AML-193 (cell line): Measurements from ENCODE around the gene OBSCN.

Source experiments
- DNase-seq, 2 experiments: peaks; one replicate each; lab custom pipeline; 2025; lab: John Stamatoyannopoulos, UW

OBSCN gene

DNA sequence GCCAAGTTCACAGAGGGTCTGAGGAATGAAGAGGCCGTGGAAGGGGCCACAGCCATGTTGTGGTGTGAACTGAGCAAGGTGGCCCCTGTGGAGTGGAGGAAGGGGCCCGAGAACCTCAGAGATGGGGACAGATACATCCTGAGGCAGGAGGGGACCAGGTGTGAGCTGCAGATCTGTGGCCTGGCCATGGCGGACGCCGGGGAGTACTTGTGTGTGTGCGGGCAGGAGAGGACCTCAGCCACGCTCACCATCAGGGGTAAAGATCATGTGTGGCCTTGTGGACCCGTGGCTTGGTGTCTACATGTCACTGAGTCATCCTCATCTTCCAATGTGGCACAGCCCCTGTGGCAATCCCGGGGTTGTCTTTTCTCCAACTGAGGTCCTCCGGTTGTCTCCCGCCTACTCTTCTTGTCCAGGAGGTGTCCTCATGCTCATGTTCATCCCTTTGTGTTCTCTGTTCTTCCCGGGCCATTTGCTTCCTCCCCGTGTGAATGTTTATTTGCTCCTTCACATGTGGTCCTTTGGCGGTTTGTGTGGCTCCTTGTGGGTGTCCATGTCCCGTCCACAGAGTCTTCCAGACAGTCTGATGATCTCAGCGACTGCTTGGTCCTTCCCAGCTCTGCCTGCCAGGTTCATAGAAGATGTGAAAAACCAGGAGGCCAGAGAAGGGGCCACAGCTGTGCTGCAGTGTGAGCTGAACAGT, 84.2 kb downstream of the OBSCN start:
- DNase-seq = no peak

DNA sequence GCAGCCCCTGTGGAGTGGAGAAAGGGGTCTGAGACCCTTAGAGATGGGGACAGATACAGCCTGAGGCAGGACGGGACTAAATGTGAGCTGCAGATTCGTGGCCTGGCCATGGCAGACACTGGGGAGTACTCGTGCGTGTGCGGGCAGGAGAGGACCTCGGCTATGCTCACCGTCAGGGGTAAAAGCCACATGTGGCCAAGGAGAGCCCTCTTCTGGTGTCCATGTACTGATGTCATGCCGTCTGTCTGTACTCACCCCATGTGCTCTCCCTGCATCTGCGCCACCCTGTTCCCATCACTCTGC, 84.7 kb downstream of the OBSCN start:
- DNase-seq = no peak

DNA sequence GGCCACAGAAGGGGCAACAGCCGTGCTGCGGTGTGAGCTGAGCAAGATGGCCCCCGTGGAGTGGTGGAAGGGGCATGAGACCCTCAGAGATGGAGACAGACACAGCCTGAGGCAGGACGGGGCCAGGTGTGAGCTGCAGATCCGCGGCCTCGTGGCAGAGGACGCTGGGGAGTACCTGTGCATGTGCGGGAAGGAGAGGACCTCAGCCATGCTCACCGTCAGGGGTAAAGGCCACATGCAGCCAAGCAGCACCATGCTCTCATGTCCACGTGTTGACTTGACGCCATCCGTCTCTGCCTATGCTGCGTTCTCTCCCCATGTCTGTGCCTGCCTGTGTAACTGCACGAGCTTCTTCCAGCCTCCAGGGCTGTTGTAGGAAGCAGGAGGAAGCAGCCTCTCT, 85.5 kb downstream of the OBSCN start:
- DNase-seq = no peak

DNA sequence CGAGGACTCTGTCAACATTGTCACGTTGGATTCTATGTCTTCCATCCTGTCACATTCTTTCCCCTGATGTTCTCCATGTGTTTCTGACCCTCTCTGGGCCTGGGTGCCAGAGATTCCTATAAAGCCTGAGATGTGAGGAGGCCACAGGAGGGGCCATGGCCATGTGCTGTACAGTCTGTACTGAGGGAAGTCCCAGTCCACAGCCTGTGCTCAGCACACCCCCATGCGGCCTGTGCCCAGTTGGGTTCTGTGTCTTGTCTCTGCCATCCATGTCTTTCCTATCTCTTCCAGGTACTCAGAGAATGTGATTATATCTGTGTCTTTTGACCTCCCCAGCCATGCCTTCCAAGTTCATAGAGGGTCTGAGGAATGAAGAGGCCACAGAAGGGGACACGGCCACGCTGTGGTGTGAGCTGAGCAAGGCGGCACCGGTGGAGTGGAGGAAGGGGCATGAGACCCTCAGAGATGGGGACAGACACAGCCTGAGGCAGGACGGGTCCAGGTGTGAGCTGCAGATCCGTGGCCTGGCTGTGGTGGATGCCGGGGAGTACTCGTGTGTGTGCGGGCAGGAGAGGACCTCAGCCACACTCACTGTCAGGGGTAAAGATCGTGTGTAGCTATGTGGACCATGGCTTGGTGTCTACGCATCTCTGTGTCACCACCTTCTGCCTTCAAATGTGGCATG, 86.1 kb downstream of the OBSCN start:
- no peak for DNase-seq

DNA sequence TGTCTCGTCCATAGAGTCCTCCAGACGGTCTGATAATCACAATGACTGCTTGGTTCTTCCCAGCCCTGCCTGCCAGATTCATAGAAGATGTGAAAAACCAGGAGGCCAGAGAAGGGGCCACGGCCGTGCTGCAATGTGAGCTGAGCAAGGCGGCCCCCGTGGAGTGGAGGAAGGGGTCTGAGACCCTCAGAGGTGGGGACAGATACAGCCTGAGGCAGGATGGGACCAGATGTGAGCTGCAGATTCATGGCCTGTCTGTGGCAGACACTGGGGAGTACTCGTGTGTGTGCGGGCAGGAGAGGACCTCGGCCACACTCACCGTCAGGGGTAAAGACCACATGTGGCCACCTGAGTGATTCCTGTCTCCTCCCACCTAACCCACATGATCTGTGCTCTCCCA, 86.9 kb downstream of the OBSCN start:
- no peak for DNase-seq

DNA sequence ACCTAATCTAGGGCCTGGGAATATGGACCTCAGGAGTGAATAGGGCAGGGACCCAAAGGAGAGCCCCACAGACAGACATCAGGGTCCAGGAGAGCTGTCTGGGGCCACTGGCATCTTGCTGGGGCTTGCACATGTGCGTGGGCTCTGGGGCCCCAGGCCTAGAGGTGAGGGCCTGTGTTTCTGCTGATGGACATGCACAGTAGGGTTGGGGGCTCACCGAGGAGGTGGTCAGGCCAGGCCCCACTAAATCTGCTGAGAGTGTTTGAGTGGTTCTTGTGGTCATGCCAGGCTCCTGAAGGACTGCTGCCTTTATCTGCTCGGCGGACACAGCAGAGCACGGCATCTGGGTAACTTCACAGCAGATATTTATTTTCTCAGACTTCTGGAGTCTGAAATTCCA, 87.4 kb downstream of the OBSCN start:
- no peak for DNase-seq

DNA sequence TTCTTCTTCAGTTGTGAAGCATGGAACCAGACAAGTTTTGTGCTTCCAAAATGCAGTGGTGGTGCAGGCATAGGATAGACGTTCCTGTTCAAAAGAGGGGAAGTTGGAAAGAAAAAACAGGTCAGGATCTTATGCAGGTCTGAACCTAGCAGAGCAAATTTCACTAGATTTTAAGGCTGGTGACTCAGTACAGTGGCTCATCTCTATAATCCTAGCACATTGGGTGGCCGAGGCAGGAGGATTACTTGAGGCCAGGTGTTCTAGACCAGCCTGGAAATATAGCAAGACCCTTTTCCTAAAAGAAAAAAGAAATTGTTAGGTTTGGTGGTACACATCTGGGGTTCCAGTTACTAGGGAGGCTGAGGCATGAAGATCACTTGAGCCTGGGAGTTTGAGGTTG, 88.1 kb downstream of the OBSCN start:
- DNase-seq = no peak

DNA sequence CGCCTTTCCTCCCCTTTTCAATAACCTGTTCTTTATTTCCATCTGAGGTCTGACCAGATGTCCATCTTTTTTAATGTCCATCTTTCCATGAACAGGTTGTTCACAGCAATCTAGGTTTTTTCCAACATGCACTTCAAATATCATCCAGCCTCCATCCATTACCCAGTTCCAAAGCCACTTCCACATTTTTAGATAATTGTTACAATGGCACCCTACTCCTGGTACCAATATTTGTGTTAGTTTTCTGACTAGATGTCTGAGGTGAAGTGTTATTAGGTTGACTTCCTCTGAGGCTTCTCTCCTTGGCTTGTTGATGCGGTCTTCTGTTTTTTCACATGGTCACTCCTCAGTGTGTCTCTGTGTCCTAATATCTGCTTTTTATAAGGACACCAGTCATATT, 89.4 kb downstream of the OBSCN start:
- DNase-seq = no peak

DNA sequence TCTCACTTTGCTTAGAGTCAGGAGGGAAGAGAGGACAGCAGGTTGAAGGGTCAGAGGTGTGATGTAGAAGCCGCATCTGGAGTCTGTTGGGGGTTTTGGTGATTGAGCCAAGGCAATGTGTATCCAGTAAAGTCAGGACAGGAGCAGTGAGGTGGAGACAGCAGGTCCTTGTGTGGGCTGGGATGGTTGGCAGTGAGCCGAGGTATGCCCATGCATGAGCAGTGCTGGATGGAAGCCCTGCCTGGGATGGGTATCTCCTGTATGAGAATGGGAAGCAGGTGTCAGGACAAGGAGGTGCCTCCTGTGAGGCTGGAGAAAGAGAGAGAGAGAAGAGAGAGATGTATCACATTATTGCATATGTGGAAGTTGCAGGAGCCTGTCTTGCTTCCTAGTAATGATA, 90.0 kb downstream of the OBSCN start:
- no peak for DNase-seq

DNA sequence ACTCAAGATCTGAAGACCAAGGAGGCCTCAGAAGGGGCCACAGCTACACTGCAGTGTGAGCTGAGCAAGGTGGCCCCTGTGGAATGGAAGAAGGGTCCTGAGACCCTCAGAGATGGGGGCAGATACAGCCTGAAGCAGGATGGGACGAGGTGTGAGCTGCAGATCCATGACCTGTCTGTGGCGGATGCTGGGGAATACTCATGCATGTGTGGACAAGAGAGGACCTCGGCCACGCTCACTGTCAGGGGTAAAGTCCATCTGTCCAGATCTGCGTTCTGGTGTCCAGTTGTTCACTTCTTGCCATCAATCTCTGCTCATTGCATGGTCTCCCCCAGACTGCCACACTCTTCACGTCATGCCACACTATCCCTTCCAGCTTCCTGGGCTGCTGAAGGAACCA, 90.6 kb downstream of the OBSCN start:
- DNase-seq = no peak

DNA sequence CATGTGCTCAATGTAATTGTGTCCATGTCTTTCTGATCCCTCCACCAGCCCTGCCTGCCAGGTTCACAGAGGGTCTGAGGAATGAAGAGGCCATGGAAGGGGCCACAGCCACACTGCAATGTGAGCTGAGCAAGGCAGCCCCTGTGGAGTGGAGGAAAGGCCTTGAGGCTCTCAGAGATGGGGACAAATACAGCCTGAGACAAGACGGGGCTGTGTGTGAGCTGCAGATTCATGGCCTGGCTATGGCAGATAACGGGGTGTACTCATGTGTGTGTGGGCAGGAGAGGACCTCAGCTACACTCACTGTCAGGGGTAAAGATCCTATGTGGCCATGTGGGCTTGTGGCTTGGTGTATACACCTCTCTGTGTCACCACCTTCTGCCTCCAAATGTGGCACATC, 91.4 kb downstream of the OBSCN start:
- DNase-seq = no peak

DNA sequence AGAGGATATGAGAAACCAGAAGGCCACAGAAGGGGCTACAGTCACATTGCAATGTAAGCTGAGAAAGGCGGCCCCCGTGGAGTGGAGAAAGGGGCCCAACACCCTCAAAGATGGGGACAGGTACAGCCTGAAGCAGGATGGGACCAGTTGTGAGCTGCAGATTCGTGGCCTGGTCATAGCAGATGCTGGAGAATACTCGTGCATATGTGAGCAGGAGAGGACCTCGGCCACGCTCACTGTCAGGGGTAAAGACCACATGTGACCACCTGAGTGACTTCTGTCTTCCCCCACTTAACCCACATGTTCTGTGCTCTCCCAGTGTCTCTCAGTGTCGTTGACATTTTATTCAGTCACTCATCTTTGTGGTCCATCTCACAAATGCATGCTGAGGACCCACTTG, 92.1 kb downstream of the OBSCN start:
- DNase-seq = no peak

DNA sequence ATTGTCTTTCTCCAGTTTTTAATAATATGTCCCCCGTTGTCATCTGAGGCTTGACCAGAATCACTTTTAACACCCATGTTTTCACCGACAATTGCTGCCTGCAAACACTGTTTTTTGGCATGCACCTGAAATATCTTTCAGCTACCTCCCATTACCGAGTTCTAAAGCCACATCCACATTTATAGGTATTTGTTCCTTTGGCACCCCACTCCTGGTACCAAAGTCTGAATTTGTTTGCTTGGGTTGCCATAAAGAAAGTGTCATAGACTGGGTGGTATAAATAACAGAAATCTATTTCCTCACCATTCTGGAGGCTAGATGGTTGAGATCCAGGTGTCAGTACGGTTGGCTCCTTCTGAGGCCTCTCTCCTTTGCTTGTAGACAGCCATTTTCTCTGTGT, 94.2 kb downstream of the OBSCN start:
- no peak for DNase-seq

DNA sequence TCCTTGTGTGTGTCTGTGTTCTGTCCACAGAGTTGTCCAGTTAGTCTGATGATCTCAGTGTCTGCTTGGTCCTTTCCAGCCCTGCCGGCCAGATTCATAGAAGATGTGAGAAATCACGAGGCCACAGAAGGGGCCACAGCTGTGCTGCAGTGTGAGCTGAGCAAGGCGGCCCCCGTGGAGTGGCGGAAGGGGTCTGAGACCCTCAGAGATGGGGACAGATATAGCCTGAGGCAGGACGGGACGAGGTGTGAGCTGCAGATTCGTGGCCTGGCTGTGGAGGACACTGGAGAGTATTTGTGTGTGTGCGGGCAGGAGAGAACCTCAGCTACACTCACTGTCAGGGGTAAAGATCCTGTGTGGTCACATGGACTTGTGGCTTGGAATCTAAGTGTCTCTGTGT, 95.8 kb downstream of the OBSCN start:
- no peak for DNase-seq

DNA sequence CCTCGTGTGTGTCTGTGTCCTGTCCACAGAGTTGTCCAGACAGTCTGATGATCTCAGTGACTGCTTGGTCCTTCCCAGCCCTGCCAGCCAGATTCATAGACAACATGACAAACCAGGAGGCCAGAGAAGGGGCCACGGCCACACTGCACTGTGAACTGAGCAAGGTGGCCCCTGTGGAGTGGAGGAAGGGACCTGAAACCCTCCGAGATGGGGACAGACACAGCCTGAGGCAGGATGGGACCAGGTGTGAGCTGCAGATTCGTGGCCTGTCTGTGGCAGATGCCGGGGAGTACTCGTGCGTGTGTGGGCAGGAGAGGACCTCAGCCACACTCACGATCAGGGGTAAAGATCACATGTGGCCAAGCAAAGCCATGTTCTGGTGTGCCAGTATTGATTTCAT, 96.4 kb downstream of the OBSCN start:
- no peak for DNase-seq

DNA sequence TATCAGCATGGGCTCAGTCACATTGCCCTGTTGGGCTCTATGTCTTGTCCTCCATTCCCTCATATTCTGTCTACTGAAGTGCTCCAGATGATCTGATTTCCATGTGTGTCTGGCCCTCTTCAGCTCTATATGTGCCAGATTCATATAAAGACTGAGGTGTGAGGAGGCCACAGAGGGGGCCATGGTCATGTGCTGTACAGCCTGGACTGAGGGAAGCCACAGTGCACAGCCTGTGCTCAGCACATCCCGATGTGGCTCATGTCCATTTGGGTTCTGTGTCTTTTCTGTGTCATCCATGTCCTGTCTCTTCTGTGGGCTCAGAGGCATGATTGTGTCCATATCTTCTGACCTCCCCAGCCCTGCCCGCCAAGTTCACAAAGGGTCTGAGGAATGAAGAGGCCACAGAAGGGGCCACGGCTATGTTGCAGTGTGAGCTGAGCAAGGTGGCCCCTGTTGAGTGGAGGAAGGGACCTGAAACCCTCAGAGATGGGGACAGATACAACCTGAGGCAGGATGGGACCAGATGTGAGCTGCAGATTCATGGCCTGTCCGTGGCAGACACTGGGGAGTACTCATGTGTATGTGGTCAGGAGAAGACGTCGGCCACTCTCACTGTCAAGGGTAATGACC, 97.0 kb downstream of the OBSCN start:
- no peak for DNase-seq

DNA sequence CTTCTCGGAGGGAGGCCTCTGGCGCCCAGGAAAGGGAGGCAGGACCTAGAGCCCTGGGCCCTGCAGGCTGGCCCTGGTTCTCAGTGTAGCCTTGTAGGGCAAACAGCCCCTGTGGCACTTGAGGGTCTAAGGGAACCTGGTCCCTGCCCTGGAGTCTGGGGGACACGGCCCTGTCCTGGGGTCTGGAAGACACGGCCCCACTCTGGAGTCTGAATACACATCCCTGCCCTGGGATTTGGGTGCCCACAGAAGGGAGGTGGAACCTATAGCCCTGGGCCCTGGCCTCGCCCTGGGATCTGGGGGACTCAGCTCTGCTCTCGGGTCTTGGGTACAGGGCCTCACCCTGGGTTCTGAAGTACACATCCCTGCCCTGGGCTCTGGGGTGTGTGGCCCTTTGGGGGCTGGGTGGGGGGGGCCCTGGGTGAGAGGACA, 97.9 kb downstream of the OBSCN start:
- no peak for DNase-seq

DNA sequence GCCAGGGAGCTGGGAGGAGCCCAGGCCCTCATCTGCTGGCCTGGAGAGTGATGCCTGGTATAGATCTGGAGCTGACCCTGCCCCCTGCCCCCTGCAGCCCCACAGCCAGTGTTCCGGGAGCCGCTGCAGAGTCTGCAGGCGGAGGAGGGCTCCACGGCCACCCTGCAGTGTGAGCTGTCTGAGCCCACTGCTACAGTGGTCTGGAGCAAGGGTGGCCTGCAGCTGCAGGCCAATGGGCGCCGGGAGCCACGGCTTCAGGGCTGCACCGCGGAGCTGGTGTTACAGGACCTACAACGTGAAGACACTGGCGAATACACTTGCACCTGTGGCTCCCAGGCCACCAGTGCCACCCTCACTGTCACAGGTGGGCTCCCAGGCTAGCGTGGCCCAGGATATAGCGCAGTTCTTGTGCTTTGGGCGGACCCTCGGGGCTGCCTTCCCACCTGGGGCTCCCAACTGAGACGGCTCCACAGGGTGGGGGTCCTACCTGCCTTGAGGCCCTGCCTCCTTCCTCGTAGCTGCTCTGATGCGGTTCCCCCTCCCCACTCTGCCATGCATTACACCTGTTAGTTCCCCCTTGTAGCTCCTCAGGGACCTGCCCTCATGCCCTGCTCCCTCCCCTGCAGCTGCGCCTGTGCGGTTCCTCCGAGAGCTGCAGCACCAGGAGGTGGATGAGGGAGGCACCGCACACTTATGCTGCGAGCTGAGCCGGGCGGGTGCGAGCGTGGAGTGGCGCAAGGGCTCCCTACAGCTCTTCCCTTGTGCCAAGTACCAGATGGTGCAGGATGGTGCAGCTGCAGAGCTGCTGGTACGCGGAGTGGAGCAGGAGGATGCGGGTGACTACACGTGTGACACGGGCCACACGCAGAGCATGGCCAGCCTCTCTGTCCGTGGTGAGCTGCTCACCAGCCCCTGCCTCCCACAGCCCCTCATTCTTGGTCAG, 98.7 kb downstream of the OBSCN start:
- DNase-seq = no peak

DNA sequence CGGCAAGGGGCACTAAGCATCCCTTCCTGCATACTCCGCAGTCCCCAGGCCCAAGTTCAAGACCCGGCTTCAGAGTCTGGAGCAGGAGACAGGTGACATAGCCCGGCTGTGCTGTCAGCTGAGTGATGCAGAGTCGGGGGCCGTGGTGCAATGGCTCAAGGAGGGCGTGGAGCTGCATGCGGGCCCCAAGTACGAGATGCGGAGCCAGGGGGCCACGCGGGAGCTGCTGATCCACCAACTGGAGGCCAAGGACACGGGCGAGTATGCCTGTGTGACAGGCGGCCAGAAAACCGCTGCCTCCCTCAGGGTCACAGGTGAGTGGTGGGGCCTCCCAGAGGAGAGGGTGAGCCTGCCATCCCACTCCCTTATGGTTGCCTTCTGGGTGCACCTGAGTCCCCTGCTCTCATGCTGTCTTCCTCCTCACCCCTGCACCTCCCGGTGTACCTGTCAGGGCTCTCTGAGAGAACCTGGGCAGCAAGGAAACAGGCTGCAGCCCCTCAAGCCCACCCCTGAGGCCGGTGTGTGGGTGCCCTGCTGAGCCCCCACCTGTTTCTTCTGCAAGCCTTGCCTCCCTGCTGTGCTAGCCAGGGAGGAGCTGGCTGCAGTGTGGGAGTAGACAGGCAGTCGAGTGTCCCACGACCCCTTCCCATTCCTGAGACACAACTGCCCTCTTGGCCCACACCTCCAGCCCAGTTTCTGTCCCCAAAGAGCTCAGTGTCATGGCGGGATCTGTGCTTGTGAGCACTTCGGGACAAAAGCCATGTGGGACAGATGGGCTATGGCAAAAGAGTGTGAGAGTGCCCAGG, 99.6 kb downstream of the OBSCN start:
- no peak for DNase-seq

DNA sequence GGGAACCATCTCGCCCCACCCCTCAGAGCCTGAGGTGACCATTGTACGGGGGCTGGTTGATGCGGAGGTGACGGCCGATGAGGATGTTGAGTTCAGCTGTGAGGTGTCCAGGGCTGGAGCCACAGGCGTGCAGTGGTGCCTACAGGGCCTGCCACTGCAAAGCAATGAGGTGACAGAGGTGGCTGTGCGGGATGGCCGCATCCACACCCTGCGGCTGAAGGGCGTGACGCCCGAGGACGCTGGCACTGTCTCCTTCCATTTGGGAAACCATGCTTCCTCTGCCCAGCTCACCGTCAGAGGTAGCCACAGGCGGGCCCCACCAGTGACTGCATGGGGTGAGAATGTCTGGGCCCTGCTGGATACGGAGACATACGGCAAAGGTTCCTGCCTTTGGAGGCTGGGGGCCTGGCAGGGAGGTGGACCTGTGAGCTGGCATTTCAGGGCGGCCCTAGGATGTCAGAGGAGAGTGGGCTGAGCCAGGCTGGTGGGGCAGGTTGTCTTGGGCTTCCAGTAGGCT, 100.3 kb downstream of the OBSCN start:
- no peak for DNase-seq

DNA sequence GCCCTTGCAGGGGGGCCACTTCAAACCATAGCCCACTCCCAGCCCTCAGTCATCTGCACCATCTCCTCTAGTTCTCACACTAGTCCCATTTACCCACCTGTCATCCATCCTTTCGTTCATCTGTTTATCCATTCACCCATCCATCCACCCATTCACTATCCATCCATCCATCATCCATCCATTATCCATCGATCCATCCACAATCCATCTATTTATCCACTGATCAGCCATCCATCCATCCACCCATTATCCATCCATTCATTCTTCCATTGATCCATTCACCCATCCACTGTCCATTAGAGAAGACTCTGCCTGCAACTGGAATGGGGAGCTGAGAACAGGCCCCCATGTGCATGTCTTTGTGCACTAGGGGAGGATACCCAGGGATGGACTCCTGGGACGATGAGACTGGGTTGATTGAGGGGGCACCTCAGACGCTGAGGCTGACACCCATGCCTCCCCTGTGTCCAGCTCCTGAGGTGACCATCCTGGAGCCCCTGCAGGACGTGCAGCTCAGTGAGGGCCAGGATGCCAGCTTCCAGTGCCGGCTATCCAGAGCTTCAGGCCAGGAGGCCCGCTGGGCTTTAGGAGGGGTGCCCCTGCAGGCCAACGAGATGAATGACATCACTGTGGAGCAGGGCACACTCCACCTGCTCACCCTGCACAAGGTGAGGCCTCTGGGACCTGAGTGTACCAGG, 100.9 kb downstream of the OBSCN start:
- DNase-seq = no peak
